ENCODE data around the gene HNMT.

DNA sequence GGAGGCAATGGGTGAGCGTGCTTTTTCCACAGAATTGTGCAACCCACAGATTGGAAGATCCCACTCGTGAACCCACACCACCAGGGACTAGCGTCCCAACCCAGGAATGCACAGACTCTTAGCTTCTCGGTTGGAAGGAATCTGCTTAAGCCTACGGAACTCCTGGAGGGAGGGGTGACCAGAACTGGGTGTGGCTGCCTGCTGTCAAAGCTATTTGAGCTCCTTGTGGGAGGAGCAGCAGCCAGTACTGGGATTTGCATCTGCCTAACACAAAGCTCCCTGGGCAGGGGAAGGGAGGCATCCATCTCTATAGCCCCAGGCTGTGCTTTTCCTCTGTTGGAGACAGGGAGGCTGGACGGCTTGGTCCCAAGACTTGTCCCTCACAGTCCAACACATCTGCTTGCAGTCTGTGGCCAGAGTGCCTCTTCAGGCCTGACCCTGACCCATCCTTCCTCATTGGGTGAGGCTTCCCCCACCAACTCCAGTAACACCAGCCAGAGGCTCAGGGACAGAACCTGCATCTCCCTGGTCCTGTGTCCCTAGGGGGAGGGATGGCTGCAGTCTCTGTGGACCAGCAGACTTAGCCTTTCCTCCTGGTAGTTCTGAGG is 27.9 kb downstream of the HNMT start:
- TF ChIP-seq POLR2AphosphoS5 (IDR thresholded peaks at IDR 0.05) (no peak), POLR2A (IDR thresholded peaks at IDR 0.05) (no peak)
- TF ChIP-seq, protein P1, sequence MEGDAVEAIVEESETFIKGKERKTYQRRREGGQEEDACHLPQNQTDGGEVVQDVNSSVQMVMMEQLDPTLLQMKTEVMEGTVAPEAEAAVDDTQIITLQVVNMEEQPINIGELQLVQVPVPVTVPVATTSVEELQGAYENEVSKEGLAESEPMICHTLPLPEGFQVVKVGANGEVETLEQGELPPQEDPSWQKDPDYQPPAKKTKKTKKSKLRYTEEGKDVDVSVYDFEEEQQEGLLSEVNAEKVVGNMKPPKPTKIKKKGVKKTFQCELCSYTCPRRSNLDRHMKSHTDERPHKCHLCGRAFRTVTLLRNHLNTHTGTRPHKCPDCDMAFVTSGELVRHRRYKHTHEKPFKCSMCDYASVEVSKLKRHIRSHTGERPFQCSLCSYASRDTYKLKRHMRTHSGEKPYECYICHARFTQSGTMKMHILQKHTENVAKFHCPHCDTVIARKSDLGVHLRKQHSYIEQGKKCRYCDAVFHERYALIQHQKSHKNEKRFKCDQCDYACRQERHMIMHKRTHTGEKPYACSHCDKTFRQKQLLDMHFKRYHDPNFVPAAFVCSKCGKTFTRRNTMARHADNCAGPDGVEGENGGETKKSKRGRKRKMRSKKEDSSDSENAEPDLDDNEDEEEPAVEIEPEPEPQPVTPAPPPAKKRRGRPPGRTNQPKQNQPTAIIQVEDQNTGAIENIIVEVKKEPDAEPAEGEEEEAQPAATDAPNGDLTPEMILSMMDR (IDR thresholded peaks at IDR 0.05): no peak

Data from prostate gland (tissue), 2 donors.